GM12801 (cell line): Measurements from ENCODE around the gene CYFIP2.

Experiments
- TF ChIP-seq, protein P1 (sequence below): IDR thresholded peaks from one replicate; pipeline ENCODE4 v1.5.1; 2011; ENCODE audit warnings: control low read depth; ENCODE audit not compliant: insufficient read length; ENCODE audit errors: extremely low read depth

The CYFIP2 gene

DNA sequence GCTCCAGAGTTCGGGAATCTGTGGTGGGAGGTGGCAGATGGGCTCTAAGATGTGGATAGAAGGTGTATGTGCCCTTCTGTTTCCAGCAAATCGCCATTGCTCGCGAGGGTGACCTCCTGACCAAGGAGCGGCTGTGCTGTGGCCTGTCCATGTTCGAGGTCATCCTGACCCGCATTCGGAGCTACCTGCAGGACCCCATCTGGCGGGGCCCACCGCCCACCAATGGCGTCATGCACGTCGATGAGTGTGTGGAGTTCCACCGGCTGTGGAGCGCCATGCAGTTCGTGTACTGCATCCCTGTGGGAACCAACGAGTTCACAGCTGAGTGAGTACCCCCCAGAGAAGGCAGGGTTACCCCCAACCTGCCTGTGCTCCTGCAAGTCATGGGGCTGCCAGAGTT is 123.2 kb downstream of the CYFIP2 start:
- TF ChIP-seq, protein P1, sequence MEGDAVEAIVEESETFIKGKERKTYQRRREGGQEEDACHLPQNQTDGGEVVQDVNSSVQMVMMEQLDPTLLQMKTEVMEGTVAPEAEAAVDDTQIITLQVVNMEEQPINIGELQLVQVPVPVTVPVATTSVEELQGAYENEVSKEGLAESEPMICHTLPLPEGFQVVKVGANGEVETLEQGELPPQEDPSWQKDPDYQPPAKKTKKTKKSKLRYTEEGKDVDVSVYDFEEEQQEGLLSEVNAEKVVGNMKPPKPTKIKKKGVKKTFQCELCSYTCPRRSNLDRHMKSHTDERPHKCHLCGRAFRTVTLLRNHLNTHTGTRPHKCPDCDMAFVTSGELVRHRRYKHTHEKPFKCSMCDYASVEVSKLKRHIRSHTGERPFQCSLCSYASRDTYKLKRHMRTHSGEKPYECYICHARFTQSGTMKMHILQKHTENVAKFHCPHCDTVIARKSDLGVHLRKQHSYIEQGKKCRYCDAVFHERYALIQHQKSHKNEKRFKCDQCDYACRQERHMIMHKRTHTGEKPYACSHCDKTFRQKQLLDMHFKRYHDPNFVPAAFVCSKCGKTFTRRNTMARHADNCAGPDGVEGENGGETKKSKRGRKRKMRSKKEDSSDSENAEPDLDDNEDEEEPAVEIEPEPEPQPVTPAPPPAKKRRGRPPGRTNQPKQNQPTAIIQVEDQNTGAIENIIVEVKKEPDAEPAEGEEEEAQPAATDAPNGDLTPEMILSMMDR = no peak

DNA sequence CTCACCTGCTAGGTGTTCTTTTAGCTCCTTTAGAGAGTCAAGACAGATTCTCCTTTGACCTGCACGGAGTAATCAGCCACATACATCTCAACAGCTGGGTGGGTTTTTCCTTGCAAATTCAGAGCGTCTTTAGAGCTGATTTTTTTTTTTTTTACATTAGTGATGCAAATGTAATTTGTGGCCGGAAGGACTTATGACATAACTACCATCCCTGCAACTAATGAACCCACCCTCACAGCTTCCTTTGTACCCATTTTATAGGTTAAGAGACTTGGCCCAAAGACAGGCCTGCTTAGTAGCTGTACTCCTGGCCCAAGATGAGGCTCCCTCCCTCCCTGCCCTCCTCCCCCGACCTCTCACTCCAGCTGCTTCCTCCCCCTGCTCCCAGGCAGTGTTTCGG is 124.2 kb downstream of the CYFIP2 start:
- TF ChIP-seq, protein P1 = no peak

DNA sequence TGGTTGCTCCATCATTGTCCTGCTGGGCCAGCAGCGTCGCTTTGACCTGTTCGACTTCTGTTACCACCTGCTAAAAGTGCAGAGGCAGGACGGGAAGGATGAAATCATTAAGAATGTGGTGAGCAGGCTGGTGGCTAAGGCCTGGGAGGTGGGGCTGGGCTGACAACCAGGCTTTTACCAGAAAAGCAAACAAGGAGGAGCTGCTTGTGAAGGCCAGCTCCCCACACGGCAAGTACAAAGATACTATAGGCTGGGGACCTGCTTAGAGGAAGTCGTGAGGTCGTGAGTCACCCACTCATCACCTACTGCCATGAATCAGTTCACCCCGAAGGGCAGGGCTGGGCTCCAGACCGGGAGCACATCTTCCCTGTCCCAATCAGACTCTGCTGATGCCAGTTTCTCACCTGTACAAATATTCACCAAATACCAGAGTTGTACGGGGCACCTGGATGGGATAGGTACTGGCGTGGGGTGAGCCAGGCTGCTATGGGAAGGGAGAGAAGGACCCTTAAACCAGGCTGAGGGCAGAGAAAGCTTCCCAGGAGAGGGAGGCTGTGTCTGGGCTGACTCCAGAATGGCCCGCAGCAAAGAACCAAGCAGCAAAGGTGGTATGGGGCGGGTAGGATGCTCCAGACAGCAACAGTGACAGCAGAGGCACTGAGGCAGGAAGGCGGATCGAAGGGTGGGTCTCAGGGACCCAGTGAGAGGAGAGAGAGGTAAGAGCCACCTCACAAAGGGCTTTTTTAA is 124.8 kb downstream of the CYFIP2 start:
- TF ChIP-seq, protein P1 = no peak

DNA sequence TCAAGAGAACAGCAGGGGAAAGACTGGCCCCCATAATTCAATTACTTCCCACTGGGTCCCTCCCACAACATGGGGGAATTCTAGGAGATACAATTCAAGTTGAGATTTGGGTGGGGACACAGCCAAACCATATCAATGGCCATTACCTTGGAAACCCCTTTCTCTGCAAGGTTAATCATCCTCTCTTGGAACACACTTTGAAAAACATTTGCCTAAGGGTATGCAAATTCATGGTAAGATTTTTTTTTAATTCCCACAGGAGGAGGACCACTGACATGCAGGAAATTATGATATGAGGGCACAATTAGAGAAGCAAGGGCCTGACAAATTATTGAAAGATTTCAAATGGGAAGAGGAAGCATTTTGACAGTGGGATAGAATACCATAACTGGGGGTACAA is 132.4 kb downstream of the CYFIP2 start:
- TF ChIP-seq, protein P1 = no peak

DNA sequence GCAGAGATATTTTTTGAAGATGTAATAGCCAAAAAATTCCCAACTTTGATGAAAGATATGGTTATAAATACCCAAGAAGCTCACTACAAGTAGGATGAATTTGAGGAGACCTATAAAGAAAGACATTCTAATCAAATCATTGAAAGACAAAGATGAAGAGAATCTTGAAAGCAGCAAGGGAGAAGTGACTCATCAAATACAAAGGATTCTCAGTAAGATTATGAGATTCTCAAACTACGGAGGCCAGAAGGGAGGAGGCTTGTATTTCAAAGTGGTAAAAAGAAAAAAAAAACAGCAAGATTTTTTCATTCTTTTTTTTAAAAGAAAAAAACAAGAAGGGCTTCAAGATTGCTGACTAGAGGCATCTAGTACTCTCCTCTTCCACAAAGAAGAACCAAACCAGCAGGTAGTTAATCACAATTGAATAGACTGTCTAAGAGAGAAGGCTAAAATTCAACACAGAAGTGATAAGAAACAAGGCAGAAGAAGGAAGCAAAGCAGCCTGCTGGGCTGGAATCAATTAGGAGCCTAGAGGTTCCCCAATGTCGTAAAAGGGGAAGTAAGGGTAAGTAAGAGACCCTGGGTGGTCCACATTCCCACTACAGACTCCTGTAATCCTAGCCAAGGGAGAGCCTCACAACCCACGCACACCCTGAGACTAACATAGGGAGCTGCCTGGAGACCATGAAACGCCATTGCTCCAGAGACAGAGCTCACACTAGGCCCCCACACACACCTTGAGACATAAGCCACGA is 135.0 kb downstream of the CYFIP2 start:
- TF ChIP-seq, protein P1 = no peak

DNA sequence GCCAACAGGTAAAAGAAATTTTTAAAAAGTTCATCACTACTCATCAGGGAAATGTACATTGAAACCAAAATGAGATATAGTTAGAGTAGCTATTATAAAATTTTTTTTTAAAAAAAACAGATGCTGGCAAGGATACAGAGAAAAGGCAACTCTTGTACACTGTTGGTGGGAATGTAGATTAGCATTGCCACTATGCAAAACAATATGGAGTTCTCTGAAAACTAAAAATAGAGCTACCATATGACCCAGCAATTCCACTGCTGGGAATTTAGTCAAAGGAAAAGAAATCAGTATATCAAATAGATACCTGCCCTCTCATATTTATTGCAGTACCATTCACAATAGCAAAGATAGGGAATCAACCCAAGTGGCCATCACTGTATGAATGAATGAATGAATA is 149.9 kb downstream of the CYFIP2 start:
- TF ChIP-seq, protein P1 = no peak

DNA sequence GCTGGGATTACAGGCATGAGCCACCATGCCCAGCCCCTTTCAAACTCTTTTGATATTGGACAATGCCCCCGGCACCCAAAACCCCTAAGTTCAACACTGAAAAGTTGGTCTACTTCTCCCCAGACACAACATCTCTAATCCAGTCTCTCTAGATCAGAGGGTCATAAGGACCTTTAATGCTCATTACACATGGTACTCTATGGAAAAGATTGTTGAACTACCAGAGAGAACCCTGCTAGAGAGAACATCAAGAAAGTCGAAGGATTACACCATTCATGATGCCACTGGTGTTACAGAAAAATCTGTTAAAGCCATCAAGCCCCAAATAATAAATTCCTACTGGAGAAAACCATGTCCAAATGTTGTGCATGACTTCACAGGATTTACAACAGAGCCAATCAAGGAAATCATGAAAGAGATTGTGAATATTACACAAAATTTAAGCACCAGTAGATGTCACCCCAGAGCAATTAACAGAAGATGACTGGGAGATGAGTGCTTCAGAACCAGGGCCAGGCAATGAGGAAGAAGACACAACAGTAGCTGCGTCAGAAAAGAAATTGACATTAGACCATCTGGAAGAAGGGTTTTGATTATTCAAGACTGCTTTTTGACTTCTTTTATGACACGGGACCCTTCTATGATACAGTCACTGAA is 165.7 kb downstream of the CYFIP2 start:
- TF ChIP-seq, protein P1 = no peak
